GM23338 (cell line): ENCODE measurements around the gene SDHAF4. TPM values are rescaled to one million over a fixed set of nuclear protein-coding genes. Genes with fewer than 3 reads are reported as not detected.

ENCODE experiments used
- ATAC-seq: fragments of 200-7000 bp; cut with Tn5 transposase; 3 replicates; pipeline ENCODE4 v1.9.1; 2020
- DNase-seq: peaks from one replicate; pipeline ENCODE4 v3.0.0-alpha.2; 2015; ENCODE audit warnings: low spot score
- H2AFZ ChIP-seq: fragments of 200-600 bp; sonication (generic); 2 replicates; pipeline ENCODE4 v1.8.0; 2016; ENCODE audit warnings: antibody characterized with exemption, mild to moderate bottlenecking, moderate library complexity
- H3F3A ChIP-seq: fragments of 200-600 bp; sonication (generic); replicated peaks from 2 replicates; pipeline ENCODE4 v1.8.0; 2017; ENCODE audit warnings: antibody characterized with exemption, mixed run types, low read depth
- H3K27ac ChIP-seq: fragments of 200-600 bp; sonication (generic); 2 replicates; pipeline ENCODE4 v1.6.1; 2016; ENCODE audit warnings: low read depth
- H3K27me3 ChIP-seq: fragments of 200-600 bp; sonication (generic); 2 replicates; pipeline ENCODE4 v1.8.0; 2016; ENCODE audit warnings: mild to moderate bottlenecking, mixed run types, moderate library complexity; ENCODE audit not compliant: insufficient read depth
- H3K36me3 ChIP-seq: fragments of 200-600 bp; sonication (generic); 2 replicates; pipeline ENCODE4 v1.8.0; 2016; ENCODE audit warnings: mild to moderate bottlenecking; ENCODE audit not compliant: insufficient read depth
- H3K4me1 ChIP-seq: fragments of 200-600 bp; sonication (generic); 2 replicates; pipeline ENCODE4 v1.8.0; 2016; ENCODE audit warnings: mild to moderate bottlenecking, moderate library complexity; ENCODE audit not compliant: insufficient read depth
- H3K4me2 ChIP-seq: fragments of 200-600 bp; sonication (generic); 2 replicates; pipeline ENCODE4 v1.7.1; 2017; ENCODE audit warnings: mixed run types
- H3K4me3 ChIP-seq: fragments of 200-600 bp; sonication (generic); 2 replicates; pipeline ENCODE4 v1.6.1; 2016; ENCODE audit warnings: mixed run types
- H3K79me2 ChIP-seq: fragments of 200-600 bp; sonication (generic); replicated peaks from 2 replicates; pipeline ENCODE4 v1.8.0; 2017; ENCODE audit warnings: mild to moderate bottlenecking; ENCODE audit not compliant: insufficient read depth
- H3K9me2 ChIP-seq: fragments of 200-600 bp; sonication (generic); 2 replicates; pipeline ENCODE4 v1.8.0; 2017; ENCODE audit not compliant: insufficient read depth
- H4K20me1 ChIP-seq: fragments of 200-600 bp; sonication (generic); replicated peaks from 2 replicates; pipeline ENCODE4 v1.8.0; 2017; ENCODE audit warnings: mild to moderate bottlenecking; ENCODE audit not compliant: insufficient read depth
- H3K27ac Mint-ChIP-seq: 2 replicates; pipeline ENCODE4 v1.8.0; 2020; ENCODE audit warnings: inconsistent platforms, mild to moderate bottlenecking, moderate library complexity, mixed read lengths
- H3K27me3 Mint-ChIP-seq: 3 replicates; pipeline ENCODE4 v1.8.0; 2022; ENCODE audit warnings: low read depth, mild to moderate bottlenecking, moderate library complexity, mixed read lengths, inconsistent platforms; ENCODE audit not compliant: insufficient read depth, poor library complexity
- H3K36me3 Mint-ChIP-seq: 3 replicates; pipeline ENCODE4 v1.8.0; 2021; ENCODE audit warnings: low read depth, mild to moderate bottlenecking, inconsistent platforms, moderate library complexity, mixed read lengths
- H3K4me1 Mint-ChIP-seq: 3 replicates; pipeline ENCODE4 v1.8.0; 2020; ENCODE audit warnings: mild to moderate bottlenecking, inconsistent platforms, mixed read lengths
- H3K4me3 Mint-ChIP-seq: 3 replicates; pipeline ENCODE4 v1.8.0; 2021; ENCODE audit warnings: moderate library complexity, mild to moderate bottlenecking, inconsistent platforms, mixed read lengths
- H3K9me3 Mint-ChIP-seq: 3 replicates; pipeline ENCODE4 v1.8.0; 2020; ENCODE audit warnings: moderate library complexity, mild to moderate bottlenecking, inconsistent platforms, mixed read lengths
- CREB1 ChIP-seq: fragments of 250-450 bp; sonication (Bioruptor Pico); IDR thresholded peaks from 2 replicates; pipeline ENCODE4 v1.5.0; 2020; ENCODE audit warnings: low read depth, mild to moderate bottlenecking, moderate library complexity
- CTCF ChIP-seq, 2 experiments: fragments of 200-600 bp in 1 of 2; sonication (generic) in 1 of 2; conservative IDR thresholded peaks; 2 replicates each; pipeline versions ENCODE4 v1.5.1 to v1.6.1; 2016 to 2017; ENCODE audit warnings: antibody characterized with exemption in 2 of 2, low read depth in 2 of 2, mild to moderate bottlenecking in 2 of 2, moderate library complexity in 1 of 2
- ETS1 ChIP-seq: IDR thresholded peaks from 2 replicates; pipeline ENCODE4 v1.6.1; 2016; ENCODE audit warnings: antibody characterized with exemption
- EZH2 ChIP-seq: fragments of 200-600 bp; sonication (generic); IDR thresholded peaks from one replicate; pipeline ENCODE4 v1.8.0; 2017; ENCODE audit warnings: antibody characterized with exemption, mild to moderate bottlenecking, low read depth; ENCODE audit not compliant: unreplicated experiment
- EZH2phosphoT487 ChIP-seq: fragments of 200-600 bp; sonication (generic); IDR thresholded peaks from one replicate; pipeline ENCODE4 v1.8.1; 2018; ENCODE audit warnings: antibody characterized with exemption; ENCODE audit not compliant: unreplicated experiment
- JUNB ChIP-seq: IDR thresholded peaks from one replicate; pipeline ENCODE4 v1.6.1; 2016; ENCODE audit warnings: antibody characterized with exemption; ENCODE audit not compliant: unreplicated experiment
- NANOG ChIP-seq: IDR thresholded peaks from 2 replicates; pipeline ENCODE4 v1.6.1; 2016; ENCODE audit warnings: antibody characterized with exemption, borderline replicate concordance
- POLR2AphosphoS5 ChIP-seq: IDR thresholded peaks from 2 replicates; pipeline ENCODE4 v1.6.1; 2016; ENCODE audit warnings: antibody characterized with exemption, low read depth
- REST ChIP-seq: IDR thresholded peaks from one replicate; pipeline ENCODE4 v1.6.1; 2018; ENCODE audit warnings: antibody characterized with exemption; ENCODE audit not compliant: unreplicated experiment
- STAT1 ChIP-seq: IDR thresholded peaks from one replicate; pipeline ENCODE4 v1.6.1; 2016; ENCODE audit warnings: antibody characterized with exemption; ENCODE audit not compliant: unreplicated experiment
- ZNF114 ChIP-seq: fragments of 250-450 bp; sonication (Bioruptor Pico); IDR thresholded peaks from 2 replicates; pipeline ENCODE4 v1.5.0; 2020; ENCODE audit warnings: mild to moderate bottlenecking, moderate library complexity
- ZNF331 ChIP-seq: fragments of 250-450 bp; sonication (Bioruptor Pico); IDR thresholded peaks from 2 replicates; pipeline ENCODE4 v1.5.0; 2020; ENCODE audit warnings: low read depth, mild to moderate bottlenecking, moderate library complexity
- ZNF462 ChIP-seq: fragments of 250-450 bp; sonication (Bioruptor Pico); IDR thresholded peaks from 2 replicates; pipeline ENCODE4 v1.5.0; 2020; ENCODE audit warnings: mild to moderate bottlenecking, moderate library complexity
- polyA plus RNA-seq: library from polyadenylated mRNA; unstranded; fragments of >200 nt; fragmentation: Nextera tagmentation; extraction: Ambion mirVana; gene quantifications from 2 replicates; pipeline ENCODE4 v1.2.1, GENCODE V29; 2016
- total RNA-seq: library from RNA; depleted of rRNA; stranded (reverse); fragments of >200 nt; shearing (Covaris generic); gene quantifications from 2 replicates; pipeline ENCODE4 v1.2.3, GENCODE V29; 2014

SDHAF4 gene
- total and polyA plus RNA-seq, 2 experiments from 2014 or later, result 12.2 to 30.4 TPM

GRCh38 chr6:70574643-70575042 lies 7.9 kb downstream of the SDHAF4 start:
- H3K79me2 ChIP-seq, result no peaks in the 10 kb centered on the region; the same call in 1 of the 2 replicates
- ATAC-seq (no peak), DNase-seq (no peak)
- no peak overlapping the region for H3K4me3 ChIP-seq
- H3K27me3 ChIP-seq, result no peaks in the 10 kb centered on the region
- Mint-ChIP-seq H3K36me3 (peaks cover 16% of the 10 kb centered on the region), H3K9me3 (no peaks in the 10 kb centered on the region), H3K27ac (no peak overlapping the region), H3K4me3 (no peak overlapping the region), H3K27me3 (peaks cover 2% of the 10 kb centered on the region), H3K4me1 (0 out of 3 replicates have a peak, but pooled peaks cover 3% of the 10 kb centered on the region)
- H3K27ac ChIP-seq, result no peak overlapping the region
- no peak overlapping the region for H2AFZ ChIP-seq
- H4K20me1 ChIP-seq, result no peaks in the 10 kb centered on the region; the same call in 1 of the 2 replicates
- no peaks in the 10 kb centered on the region; the same call in 1 of the 2 replicates for H3K36me3 ChIP-seq
- no peaks in the 10 kb centered on the region for H3K4me1 ChIP-seq
- no peaks in the 10 kb centered on the region for H3F3A ChIP-seq
- no peak for TF ChIP-seq ZNF331
- TF ChIP-seq ZNF462 (CRISPR knock-in tag), result no peak
- TF ChIP-seq STAT1, result no peak
- no peak for TF ChIP-seq REST
- TF ChIP-seq NANOG, result no peak
- no peak for TF ChIP-seq CREB1 (CRISPR knock-in tag)
- no peak for TF ChIP-seq EZH2phosphoT487
- no peak for TF ChIP-seq ZNF114 (CRISPR knock-in tag)
- no peak for TF ChIP-seq ETS1
- TF ChIP-seq JUNB, result no peak
- no peak for TF ChIP-seq EZH2
- no peak for TF ChIP-seq CTCF (conservative IDR thresholded peaks at IDR 0.05; ENCODE audit: low read depth in 2 of 2)
- TF ChIP-seq POLR2AphosphoS5, result no peak
- H3K9me2 ChIP-seq, result no peaks in the 10 kb centered on the region
- H3K4me2 ChIP-seq, result no peak overlapping the region
